Peyer's patch (tissue), 4 donors: ENCODE results near the gene LBX1.

Source experiments
- CTCF ChIP-seq, 6 experiments: fragments of 450-650 bp in 4 of 6; fragments of 200-600 bp in 2 of 6; sonication (generic) in 1 of 6; IDR thresholded peaks; one replicate each; pipeline ENCODE4 v1.5.1; 2017 to 2019; ENCODE audit warnings: antibody characterized with exemption in 6 of 6, mild to moderate bottlenecking in 3 of 6, moderate library complexity in 1 of 6
- POLR2A ChIP-seq, 2 donors: fragments of 450-650 bp; IDR thresholded peaks; one replicate each; pipeline ENCODE4 v1.5.1; 2017; ENCODE audit warnings: antibody characterized with exemption in 2 of 2, mild to moderate bottlenecking in 2 of 2, moderate library complexity in 2 of 2

- TF ChIP-seq CTCF (IDR thresholded peaks at IDR 0.05) = no peak
- TF ChIP-seq POLR2A (IDR thresholded peaks at IDR 0.05) = no peak
These were observed 4.6 kb upstream of the LBX1 start for GRCh38 chr10:101233863-101234262.
